G401.6 (cell line): Measurements from ENCODE around the gene TSTD1.
"Not testable (repeated sequence)": the region's sequence is repeated elsewhere in the genome, so short reads cannot be mapped to it uniquely, and the experiment has no call there.

ENCODE experiments used
- FAIRE-seq: peaks from 2 replicates; lab custom pipeline; 2012; peaks lifted over from hg19 to GRCh38; lab: Jason Lieb, UNC

TSTD1 gene

DNA sequence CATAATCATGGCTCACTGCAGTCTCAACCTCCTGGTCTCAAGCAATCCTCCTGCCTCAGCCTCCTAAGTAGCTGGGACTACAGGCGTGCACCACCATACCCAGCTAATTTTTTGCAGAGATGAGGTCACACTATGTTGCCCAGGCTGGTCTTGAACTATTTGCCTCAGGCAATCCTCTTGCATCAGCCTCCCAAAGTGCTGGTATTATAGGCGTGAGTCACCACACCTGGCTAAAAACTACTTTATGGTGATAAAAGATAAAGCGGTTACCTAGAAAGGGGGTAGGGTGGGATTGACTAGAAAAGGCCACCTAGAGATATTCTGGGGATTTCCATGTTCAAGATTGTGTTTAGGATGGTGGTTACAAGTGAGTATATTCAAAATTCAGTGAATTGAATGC is 5.0 kb downstream of the TSTD1 start:
- FAIRE-seq = no peak

DNA sequence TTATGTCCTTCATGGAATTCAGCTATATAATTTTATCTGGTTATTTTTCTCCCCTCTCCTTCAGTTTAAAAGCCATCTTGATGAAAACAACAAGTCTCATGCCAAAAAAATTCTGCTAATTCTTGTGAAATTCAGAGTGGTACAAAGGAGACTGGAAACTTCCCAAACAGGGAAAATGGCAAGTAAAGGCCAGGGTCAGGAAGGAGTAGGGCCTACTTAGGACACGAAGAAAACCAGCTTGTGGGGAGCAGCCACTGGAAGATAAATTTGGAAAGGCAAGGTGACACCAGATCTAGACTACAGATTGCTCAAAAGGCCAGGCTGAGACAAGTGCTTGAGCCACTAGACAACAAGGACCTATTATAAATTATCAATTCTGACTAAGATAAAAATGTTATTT is 6.4 kb downstream of the TSTD1 start:
- FAIRE-seq = no peak

DNA sequence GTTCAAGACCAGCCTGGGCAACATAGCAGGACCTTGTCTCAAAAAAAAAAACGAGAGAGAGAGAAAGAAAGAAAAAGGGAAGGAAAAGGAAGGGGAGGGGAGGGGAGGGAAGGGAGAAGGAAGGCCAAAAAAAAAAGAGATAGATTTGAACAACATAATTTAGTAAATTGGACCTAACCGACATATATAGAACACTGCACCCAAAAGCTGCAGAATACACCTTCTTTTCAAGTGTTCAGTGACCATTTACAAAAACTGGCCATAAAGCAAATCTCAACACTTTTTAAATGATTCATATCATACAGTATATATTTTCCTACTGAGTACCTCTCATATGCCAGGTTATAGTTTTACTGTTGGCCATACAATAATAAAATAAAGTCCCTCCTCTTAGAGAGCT is 6.9 kb downstream of the TSTD1 start:
- FAIRE-seq = no peak

DNA sequence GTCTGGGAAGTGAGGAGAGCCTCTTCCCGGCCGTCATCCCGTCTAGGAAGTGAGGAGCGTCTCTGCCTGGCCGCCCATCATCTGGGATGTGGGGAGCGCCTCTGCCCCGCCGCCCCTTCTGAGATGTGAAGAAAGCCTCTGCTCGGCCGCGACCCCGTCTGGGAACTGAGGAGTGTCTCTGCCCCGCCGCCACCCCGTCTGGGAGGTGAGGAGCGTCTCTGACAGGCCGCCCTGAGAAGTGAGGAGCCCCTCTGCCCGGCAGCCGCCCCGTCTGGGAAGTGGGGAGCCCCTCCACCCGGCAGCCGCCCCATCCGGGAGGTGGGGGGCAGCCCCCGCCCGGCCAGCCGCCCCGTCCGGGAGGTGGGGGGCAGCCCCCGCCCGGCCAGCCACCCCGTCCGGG is 9.3 kb downstream of the TSTD1 start:
- FAIRE-seq = not testable (repeated sequence)

- FAIRE-seq = not testable (repeated sequence)
Observed at GRCh38 chr1:161026954-161027353, 11.8 kb downstream of the TSTD1 start.

- FAIRE-seq = not testable (repeated sequence)
Observed at GRCh38 chr1:161022432-161022831, 16.3 kb downstream of the TSTD1 start.

DNA sequence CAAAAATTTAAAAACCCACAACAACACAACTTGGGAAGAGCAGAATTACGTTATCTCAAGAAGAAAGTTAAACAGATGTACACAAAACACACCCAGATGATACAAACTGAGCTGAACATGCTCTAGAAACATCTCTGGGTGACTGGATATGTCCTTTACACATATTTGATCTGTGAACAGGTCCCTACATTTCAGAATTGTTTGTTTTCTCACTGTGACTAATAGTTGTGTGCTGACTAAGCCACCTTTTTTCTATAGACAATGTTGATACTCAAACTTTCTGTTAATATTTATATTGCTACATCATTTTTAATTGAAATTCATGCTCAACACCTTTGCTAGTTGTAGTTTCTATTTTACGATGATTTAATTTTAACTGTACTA is 16.8 kb downstream of the TSTD1 start:
- no peak for FAIRE-seq

- peak; percentile 85 for FAIRE-seq
Observed at GRCh38 chr1:161021165-161021969, 17.4 kb downstream of the TSTD1 start.

DNA sequence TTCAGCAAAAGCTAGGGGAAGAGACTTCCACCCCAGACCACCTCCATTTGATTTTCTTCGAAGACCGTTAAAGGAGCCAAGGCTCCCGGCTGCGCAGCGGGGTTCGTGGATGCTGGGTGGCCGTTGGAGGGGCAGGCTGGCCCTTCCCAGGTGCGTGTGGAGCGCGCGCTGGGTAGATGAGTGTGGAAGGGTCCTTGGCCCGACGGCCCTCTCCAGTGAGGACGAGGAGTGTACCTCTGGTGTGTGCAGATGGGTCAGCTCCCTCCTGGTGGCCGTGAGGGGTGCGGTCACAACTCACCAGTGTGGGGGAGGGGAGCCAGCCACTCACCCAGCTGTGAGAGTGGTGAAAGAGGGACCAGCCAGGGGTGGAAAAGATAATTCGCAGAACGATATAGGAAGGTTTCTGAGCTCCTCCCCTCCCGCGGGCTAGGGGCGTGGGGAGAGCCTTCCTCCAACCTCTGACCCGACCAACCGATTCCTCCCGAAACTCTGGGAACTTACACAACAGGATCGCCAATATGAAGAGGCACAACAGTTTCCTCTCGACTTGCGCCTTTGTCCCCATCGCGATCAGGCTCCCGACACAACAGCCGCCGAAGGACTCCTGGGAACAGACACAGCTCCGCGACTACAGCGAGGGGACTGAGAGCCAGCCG is 18.1 kb downstream of the TSTD1 start, which contains the start of gene F11R:
Gene F11R, minus strand, starts transcription at position 644 of the 656 bp plus-strand sequence. Its CDS starts 79 bp downstream, at position 565.
- no peak for FAIRE-seq

- FAIRE-seq = no peak
Observed at GRCh38 chr1:161019751-161020495, 18.8 kb downstream of the TSTD1 start.

DNA sequence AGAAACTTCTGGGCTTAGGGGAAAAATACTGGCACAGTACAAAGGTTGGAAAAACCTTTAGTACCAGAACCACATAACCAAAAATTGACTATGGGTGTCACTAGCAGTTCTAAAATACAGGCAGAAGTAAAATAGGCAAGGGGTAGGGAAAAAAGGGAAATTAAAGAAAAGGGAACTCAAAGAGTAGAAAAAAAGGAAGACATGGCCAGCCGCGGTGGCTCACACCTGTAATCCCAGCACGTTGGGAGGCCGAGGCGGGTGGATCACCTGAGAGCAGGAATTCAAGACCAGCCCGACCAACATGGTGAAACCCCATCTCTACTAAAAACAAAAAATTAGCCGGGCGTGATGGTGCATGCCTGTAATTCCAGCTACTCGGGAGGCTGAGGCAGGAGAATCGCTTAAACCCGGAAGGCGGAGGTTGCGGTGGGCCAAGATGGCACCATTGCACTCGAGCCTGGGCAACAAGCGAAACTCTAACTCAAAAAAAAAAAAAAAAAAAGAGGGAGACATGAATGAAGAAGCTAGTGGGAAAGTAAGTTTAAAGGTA is 19.6 kb downstream of the TSTD1 start:
- FAIRE-seq = not testable (repeated sequence)

GRCh38 chr1:161018631-161018930 is 20.2 kb downstream of the TSTD1 start:
- no peak for FAIRE-seq

DNA sequence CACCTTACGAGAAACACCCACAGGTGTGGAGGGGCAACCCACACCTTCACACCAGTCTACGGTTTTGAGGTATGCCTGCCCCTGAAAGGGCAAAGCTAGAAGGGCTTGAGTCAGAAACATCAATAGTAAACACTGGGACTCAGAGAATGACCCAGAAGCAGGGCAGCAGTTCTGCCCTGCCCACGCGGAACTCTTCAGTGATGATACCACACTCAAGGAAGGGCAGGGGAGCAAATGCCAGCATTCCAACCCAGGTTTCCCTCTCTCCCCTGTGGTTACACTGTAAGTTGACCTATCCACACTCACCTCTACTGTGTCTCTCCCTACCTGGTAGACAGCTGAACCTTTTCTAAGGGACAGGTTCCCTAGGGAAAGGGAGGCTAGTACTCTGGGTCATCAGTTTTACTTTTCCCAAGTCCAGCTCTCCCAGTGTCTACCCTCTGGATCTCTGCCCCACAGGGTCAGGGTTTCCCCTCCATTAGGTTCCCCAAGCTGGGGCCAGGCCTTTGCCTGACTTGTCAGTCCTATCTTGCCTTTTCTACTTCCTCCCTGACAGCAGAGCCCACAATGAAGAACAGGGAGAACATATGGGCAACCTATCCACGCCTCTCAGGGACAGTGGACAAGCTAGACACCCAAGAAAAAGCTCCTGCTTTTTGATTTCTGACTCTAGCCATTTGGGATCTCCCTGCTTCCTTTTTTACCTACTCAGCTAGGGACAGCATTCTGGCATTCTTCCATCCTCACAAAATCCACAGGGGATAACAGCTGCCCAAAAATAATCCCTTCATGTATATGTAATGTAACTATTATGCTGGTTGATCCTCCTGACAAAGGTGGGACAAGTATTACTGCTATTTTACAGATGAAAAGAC is 20.8 kb downstream of the TSTD1 start:
- FAIRE-seq = no peak

- not testable (repeated sequence) for FAIRE-seq
Observed at GRCh38 chr1:161017181-161017580, 21.6 kb downstream of the TSTD1 start.

GRCh38 chr1:161016683-161017082 is 22.1 kb downstream of the TSTD1 start:
- FAIRE-seq = not testable (repeated sequence)

DNA sequence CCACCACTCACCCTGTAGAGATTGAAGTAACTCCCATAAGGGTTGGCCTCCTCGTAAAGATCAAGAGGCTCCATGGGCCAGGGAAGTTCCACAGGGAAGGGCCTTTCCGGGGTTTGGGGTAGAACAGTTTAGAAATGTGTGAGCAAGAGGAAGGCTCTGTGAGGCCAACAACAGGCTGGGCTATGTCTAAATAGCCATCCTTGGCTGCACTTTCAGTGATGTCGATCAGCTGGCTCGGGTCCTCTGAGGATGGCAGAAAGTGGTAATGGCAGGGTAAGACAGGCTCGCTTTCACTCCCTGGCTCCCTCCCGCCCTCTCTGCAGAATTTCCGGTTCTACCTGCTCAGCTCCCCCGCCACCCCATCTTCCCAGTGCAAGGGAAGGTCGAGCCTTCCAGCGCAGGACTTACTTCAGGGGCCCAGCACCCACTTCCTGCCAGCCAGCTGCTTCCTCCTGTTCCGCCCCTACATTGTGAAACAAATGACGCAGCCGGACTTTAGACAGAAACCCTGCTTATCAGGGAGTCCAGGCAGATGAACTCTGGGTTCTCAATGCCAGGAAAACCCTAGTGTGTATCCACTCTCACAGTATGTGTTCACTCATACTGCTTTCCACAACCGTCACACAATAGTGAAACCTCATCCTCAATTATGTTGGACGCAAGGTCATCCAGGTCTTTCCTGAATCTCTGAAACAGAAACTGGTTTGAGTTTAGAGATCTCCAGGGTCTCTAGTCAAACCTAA is 25.1 kb downstream of the TSTD1 start:
- no peak for FAIRE-seq

GRCh38 chr1:161013131-161013487 is 25.7 kb downstream of the TSTD1 start:
- FAIRE-seq = no peak

DNA sequence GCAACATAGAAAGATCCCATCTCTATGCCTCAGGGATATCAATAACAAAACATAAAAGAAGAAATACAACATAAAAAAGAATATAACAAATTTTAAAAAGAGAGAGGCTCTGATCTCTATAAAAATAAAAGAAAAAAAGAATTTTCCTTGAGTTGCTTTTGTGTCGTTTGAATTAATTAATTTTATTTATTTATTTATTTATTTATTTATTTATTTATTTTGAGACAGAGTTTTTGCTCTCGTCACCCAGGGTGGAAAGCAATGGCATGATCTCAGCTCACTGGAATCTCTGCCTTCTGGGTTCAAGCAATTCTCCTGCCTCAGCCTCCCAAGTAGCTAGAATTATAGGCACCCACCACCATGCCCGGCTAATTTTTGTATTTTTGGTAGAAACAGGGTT is 26.3 kb downstream of the TSTD1 start:
- FAIRE-seq = no peak

- FAIRE-seq = no peak
Observed at GRCh38 chr1:161009602-161010211, 29.1 kb downstream of the TSTD1 start.

DNA sequence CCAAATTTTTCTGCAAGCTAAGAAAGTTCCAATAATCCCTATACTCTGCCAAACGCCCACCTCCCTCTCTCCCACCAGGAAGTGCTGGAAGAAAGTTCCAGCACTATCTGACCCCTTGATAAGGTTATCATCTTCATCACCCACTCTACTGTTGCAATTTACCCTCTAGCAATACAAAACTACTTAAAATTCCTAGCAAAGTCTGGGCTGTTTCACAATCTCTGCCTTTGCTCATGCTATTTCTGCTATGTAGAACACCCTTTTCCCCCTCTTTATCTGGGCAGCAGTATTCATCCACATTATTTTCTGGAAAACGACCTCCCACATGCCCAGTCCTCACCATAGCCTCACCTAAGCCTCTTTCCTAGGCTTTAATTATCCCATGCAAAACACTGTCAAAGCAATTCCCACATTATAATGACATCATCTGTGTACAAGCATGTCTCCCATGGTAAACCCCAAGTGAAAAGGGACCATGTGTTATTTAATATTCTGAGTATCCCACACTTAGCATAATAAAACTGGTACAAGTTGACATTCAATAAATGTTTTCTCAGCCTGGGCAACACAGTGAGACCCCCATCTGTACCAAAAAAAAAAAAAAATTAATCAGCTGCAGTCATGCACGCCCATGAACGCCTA is 29.8 kb downstream of the TSTD1 start:
- no peak for FAIRE-seq
